K562 (cell line): ENCODE results near the gene SC5D. TPM values are rescaled to one million over a fixed set of nuclear protein-coding genes. Genes with fewer than 3 reads are reported as not detected.
A peak's percentile ranks its signal among the peaks of the same experiment; 100 is the strongest.

Experiments used
- ATAC-seq: fragments of 200-7000 bp; cut with Tn5 transposase; 3 replicates; pipeline ENCODE4 v1.9.1; 2020; ENCODE audit warnings: moderate library complexity
- BruUV-seq: library from RNA; stranded (reverse); fragments of 400-500 nt; replicated peaks from 2 replicates; lab custom pipeline; 2021; lab: Mats Ljungman, UMichigan
- CTCF ChIA-PET: fragments of 300-600 bp; formaldehyde crosslinking; extraction: SDS; loops from one replicate; lab custom pipeline; 2021; ENCODE audit warnings: low intra/inter-chr PET ratio; lab: Yijun Ruan, JAX
- POLR2A ChIA-PET: fragments of 300-600, 350-650 bp; sonication (Branson Sonifier 250); formaldehyde crosslinking; extraction: SDS; loops from one replicate; lab custom pipeline; 2021; ENCODE audit warnings: antibody characterized with exemption, inconsistent platforms; lab: Yijun Ruan, JAX
- DNase-seq, 4 experiments: peaks; one replicate each; pipeline versions ENCODE4 v3.0.0 to v3.0.0-alpha.2; 2011 to 2018; ENCODE audit warnings: low spot score in 3 of 4, mixed read lengths in 3 of 4; ENCODE audit errors: extremely low read depth in 1 of 4
- FAIRE-seq: peaks from 2 replicates; lab custom pipeline; 2011; peaks lifted over from hg19 to GRCh38; lab: Jason Lieb, UNC
- H2AFZ ChIP-seq: 2 replicates; pipeline ENCODE4 v1.6.0; 2011; ENCODE audit warnings: low read depth, low read length, control low read depth, inconsistent platforms
- H3K27ac ChIP-seq: fragments of 200-600 bp; 3 replicates; pipeline ENCODE4 v1.8.0; 2011; ENCODE audit warnings: low read depth, mild to moderate bottlenecking, control low read depth, inconsistent platforms, low read length, moderate library complexity, mixed read lengths; ENCODE audit errors: extremely low read depth
- H3K27me3 ChIP-seq, 2 experiments: fragments of 300-600 bp in 1 of 2; 2 replicates in 1 of 2; 3 replicates in 1 of 2; pipeline versions ENCODE4 v1.6.0 to v1.8.0; 2011; ENCODE audit warnings: inconsistent platforms in 2 of 2, low read length in 2 of 2, mild to moderate bottlenecking in 1 of 2, mixed read lengths in 1 of 2, moderate library complexity in 1 of 2; ENCODE audit not compliant: control insufficient read depth in 2 of 2, insufficient read depth in 2 of 2
- H3K36me3 ChIP-seq: fragments of 300-600 bp; 3 replicates; pipeline ENCODE4 v1.8.0; 2011; ENCODE audit warnings: mild to moderate bottlenecking, low read length, inconsistent platforms; ENCODE audit not compliant: control insufficient read depth, insufficient read depth
- H3K4me1 ChIP-seq, 2 experiments: fragments of 200-600 bp in 1 of 2; replicated peaks in 1 of 2; 2 replicates in 1 of 2; 3 replicates in 1 of 2; pipeline versions ENCODE4 v1.5.1 to v1.8.0; 2011; ENCODE audit warnings: inconsistent platforms in 2 of 2, low read length in 2 of 2, mild to moderate bottlenecking in 1 of 2, mixed read lengths in 1 of 2, moderate library complexity in 1 of 2; ENCODE audit not compliant: control insufficient read depth in 2 of 2, insufficient read depth in 2 of 2
- H3K4me2 ChIP-seq: 2 replicates; pipeline ENCODE4 v1.6.1; 2011; ENCODE audit warnings: low read length, control low read depth, inconsistent platforms, mixed read lengths; ENCODE audit not compliant: insufficient read depth
- H3K4me3 ChIP-seq: fragments of 200-600 bp; sonication (generic), shearing (Covaris generic); 2 replicates; pipeline ENCODE4 v1.5.1; 2016; ENCODE audit warnings: control low read depth, inconsistent platforms
- H3K79me2 ChIP-seq: fragments of 200-600 bp; 3 replicates; pipeline ENCODE4 v1.8.0; 2011; ENCODE audit warnings: low read length, inconsistent platforms; ENCODE audit not compliant: control insufficient read depth, insufficient read depth
- H3K9ac ChIP-seq, 2 experiments: 2 replicates each; pipeline versions ENCODE4 v1.6.0 to v1.6.1; 2011; ENCODE audit warnings: low read depth in 2 of 2, low read length in 2 of 2, control low read depth in 1 of 2, inconsistent platforms in 1 of 2, mild to moderate bottlenecking in 1 of 2, mixed read lengths in 1 of 2; ENCODE audit not compliant: insufficient read depth in 1 of 2
- H3K9me1 ChIP-seq: one replicate; pipeline ENCODE4 v1.6.0; 2011; ENCODE audit warnings: inconsistent platforms, mild to moderate bottlenecking, low read length, moderate library complexity; ENCODE audit not compliant: control insufficient read depth, insufficient read depth
- H3K9me3 ChIP-seq: replicated peaks from 2 replicates; pipeline ENCODE4 v1.5.1; 2011; ENCODE audit warnings: low read depth, low read length, inconsistent platforms; ENCODE audit not compliant: control insufficient read depth, insufficient read depth
- H4K20me1 ChIP-seq: replicated peaks from 2 replicates; pipeline ENCODE4 v1.6.1; 2011; ENCODE audit warnings: low read length, inconsistent platforms, mixed read lengths; ENCODE audit not compliant: control insufficient read depth, insufficient read depth
- ATF3 ChIP-seq, 2 experiments: fragments of 450-650 bp in 1 of 2; sonication (generic) in 1 of 2; formaldehyde crosslinking in 1 of 2; IDR thresholded peaks in 1 of 2; conservative IDR thresholded peaks in 1 of 2; 2 replicates each; pipeline versions ENCODE4 v1.6.1 to v1.8.1; 2016 to 2023; ENCODE audit warnings: mild to moderate bottlenecking in 2 of 2, moderate library complexity in 2 of 2, inconsistent platforms in 1 of 2, missing genetic modification reagents in 1 of 2
- CTCFL ChIP-seq: IDR thresholded peaks from 2 replicates; pipeline ENCODE4 v1.6.1; 2011; ENCODE audit warnings: borderline replicate concordance, low read depth, mild to moderate bottlenecking, moderate library complexity, low read length; ENCODE audit not compliant: insufficient read depth, poor library complexity, severe bottlenecking
- E2F6 ChIP-seq, 2 experiments: IDR thresholded peaks; 2 replicates each; pipeline ENCODE4 v1.6.1; 2011; ENCODE audit warnings: borderline replicate concordance in 1 of 2, control low read depth in 1 of 2, low read depth in 1 of 2, low read length in 1 of 2, mild to moderate bottlenecking in 1 of 2, mixed read lengths in 1 of 2, moderate library complexity in 1 of 2; ENCODE audit not compliant: insufficient read depth in 1 of 2, insufficient read length in 1 of 2, poor library complexity in 1 of 2, severe bottlenecking in 1 of 2; ENCODE audit errors: extremely low read depth in 1 of 2
- EHMT2 ChIP-seq: fragments of 450-650 bp; IDR thresholded peaks from 2 replicates; pipeline ENCODE4 v1.6.1; 2018; ENCODE audit warnings: antibody characterized with exemption
- MEIS2 ChIP-seq: fragments of 450-650 bp; IDR thresholded peaks from 2 replicates; pipeline ENCODE4 v1.6.1; 2014; ENCODE audit warnings: mild to moderate bottlenecking; ENCODE audit not compliant: partially characterized antibody
- NBN ChIP-seq: fragments of 450-650 bp; IDR thresholded peaks from 2 replicates; pipeline ENCODE4 v1.6.1; 2016; ENCODE audit warnings: low read depth, mild to moderate bottlenecking
- PHF20 ChIP-seq: fragments of 450-650 bp; IDR thresholded peaks from 2 replicates; pipeline ENCODE4 v1.6.1; 2018; ENCODE audit not compliant: partially characterized antibody
- POLR3G ChIP-seq: IDR thresholded peaks from 2 replicates; pipeline ENCODE4 v1.6.1; 2011; ENCODE audit not compliant: insufficient read length, insufficient replicate concordance; ENCODE audit errors: extremely low read depth
- YY1 ChIP-seq, 3 experiments: IDR thresholded peaks; 2 replicates each; pipeline ENCODE4 v1.6.1; 2011; ENCODE audit warnings: low read length in 2 of 3, mild to moderate bottlenecking in 2 of 3, moderate library complexity in 2 of 3, borderline replicate concordance in 1 of 3, control low read depth in 1 of 3, low read depth in 1 of 3; ENCODE audit not compliant: insufficient read depth in 3 of 3, insufficient replicate concordance in 2 of 3, control insufficient read depth in 1 of 3, insufficient read length in 1 of 3; ENCODE audit errors: extremely low read depth in 1 of 3
- WGBS: fragments of 100-300 bp; shearing (Covaris generic); methylation state at CpG from one replicate; pipeline ENCODE4 v1.1.6; 2016; ENCODE audit warnings: low coverage, mixed read lengths; ENCODE audit not compliant: insufficient coverage; ENCODE audit errors: missing lambda C conversion rate; 5-methylcytosine and 5-hydroxymethylcytosine counted together
- in situ Hi-C: fragments of 300-500 bp; cut with MboI; formaldehyde crosslinking; loops from 4 replicates; pipeline ENCODE4 v1.15.0; 2018; ENCODE audit warnings: inconsistent platforms, mixed read lengths
- intact Hi-C: fragments of 100-400 bp; cut with micrococcal nuclease; formaldehyde crosslinking; loops from 2 replicates; pipeline ENCODE4 v1.14.2; 2022
- polyA plus RNA-seq, 8 experiments: library from polyadenylated mRNA; depleted of rRNA in 4 of 8; stranded (reverse) in 5 of 8; unstranded in 3 of 8; fragments of >200 nt; fragmentation: Nextera tagmentation in 2 of 8; fragmentation: Illumina TruSeq in 1 of 8; extraction: Ambion mirVana in 2 of 8; extraction: Trizol in 1 of 8; gene quantifications; 2 replicates each; pipeline versions ENCODE4 v1.2.1 to v1.2.3, GENCODE V29; 2011 to 2014; ENCODE audit warnings: inconsistent platforms in 1 of 8, missing spikeins in 1 of 8
- total RNA-seq, 7 experiments: library from RNA; depleted of rRNA in 6 of 7; stranded (reverse); fragments of >200 nt in 6 of 7; fragmentation: Illumina TruSeq in 2 of 7; extraction: Trizol in 2 of 7; gene quantifications; 2 replicates each; pipeline versions ENCODE4 v1.2.1 to v1.2.3, GENCODE V29; 2011 to 2021; ENCODE audit warnings: low replicate concordance in 1 of 7

SC5D gene
- total and polyA plus RNA-seq, 9 of the 15 experiments (the other 6 are each of a cell fraction or from before 2014, with no cell fraction given), result 7.6 to 84.0 (median 17.4) TPM

GRCh38 chr11:121244884-121245283, 47.7 kb upstream of the SC5D start (continued):
- TF ChIP-seq CTCFL, result no peak
- TF ChIP-seq ATF3 (IDR thresholded peaks at IDR 0.05), result peak; percentile 87
- no peak for TF ChIP-seq ATF3 (CRISPR knock-in tag; conservative IDR thresholded peaks at IDR 0.05)

- no peaks in the 10 kb centered on the region for H3K9me3 ChIP-seq
- peaks cover 0 to 16% of the 10 kb centered on the region in 2 experiments; a peak in 1 of 5 replicates for H3K27me3 ChIP-seq
- no peak overlapping the region for H3K9ac ChIP-seq
- CTCF ChIA-PET, result no interaction called here
- no peaks in the 10 kb centered on the region for H3K79me2 ChIP-seq
- ATAC-seq (peak; percentile 98), DNase-seq (peak; percentile 26 to 55 (median 40)), FAIRE-seq (no peak)
- H3K36me3 ChIP-seq, result no peaks in the 10 kb centered on the region
- TF ChIP-seq PHF20 (peak; percentile 30), POLR3G (no peak), E2F6 (IDR thresholded peaks at IDR 0.05; ENCODE audit: borderline replicate concordance in 1 of 2, extremely low read depth in 1 of 2, insufficient read depth in 1 of 2, insufficient read length in 1 of 2, low read depth in 1 of 2, low read length in 1 of 2, poor library complexity in 1 of 2, severe bottlenecking in 1 of 2) (peak in 1 of 2 experiments; percentile 18), MEIS2 (no peak), EHMT2 (peak; percentile 55; the same call in 1 of the 2 replicates), NBN (no peak), YY1 (IDR thresholded peaks at IDR 0.05; ENCODE audit: borderline replicate concordance in 1 of 3, control insufficient read depth in 1 of 3, extremely low read depth in 1 of 3, insufficient read depth in 3 of 3, insufficient read length in 1 of 3, insufficient replicate concordance in 2 of 3, low read depth in 1 of 3, low read length in 2 of 3) (peak in 1 of 3 experiments; percentile 38)
- peaks cover 0 to 9% of the 10 kb centered on the region in 2 experiments; a peak in 2 of 5 replicates for H3K4me1 ChIP-seq
- BruUV-seq, result no TSS peak
- H4K20me1 ChIP-seq, result no peaks in the 10 kb centered on the region
- POLR2A ChIA-PET, result interaction anchor here (0.6 to 1.6 kb wide), 4 partner anchors 9 to 603 kb away, joined by 3 to 8 read pairs (median 4); no protein-coding TSS in a partner anchor
- H3K4me3 ChIP-seq, result no peak overlapping the region
- WGBS, result 36% methylated on average over 22 of the region's 23 CpGs
- no peaks in the 10 kb centered on the region for H3K9me1 ChIP-seq
- no peak overlapping the region for H3K27ac ChIP-seq
- H2AFZ ChIP-seq, result peak overlapping the region; percentile 71
- in situ Hi-C loops (loop anchor here (10.0 kb wide), 1 partner anchor 349 kb away; no protein-coding TSS in a partner anchor), intact Hi-C loops (no loop called here)
- no peak overlapping the region for H3K4me2 ChIP-seq
Measured at GRCh38 chr11:121246021-121246768, 46.4 kb upstream of the SC5D start.
